CD4-positive, alpha-beta T cell treated with Interleukin-4 for 1 hour (primary cell): Measurements from ENCODE around the gene ASXL3.

ENCODE experiments used
- DNase-seq, 2 donors: peaks; one replicate each; pipeline ENCODE4 v3.0.0-alpha.2; 2020 to 2022

Gene ASXL3

DNA sequence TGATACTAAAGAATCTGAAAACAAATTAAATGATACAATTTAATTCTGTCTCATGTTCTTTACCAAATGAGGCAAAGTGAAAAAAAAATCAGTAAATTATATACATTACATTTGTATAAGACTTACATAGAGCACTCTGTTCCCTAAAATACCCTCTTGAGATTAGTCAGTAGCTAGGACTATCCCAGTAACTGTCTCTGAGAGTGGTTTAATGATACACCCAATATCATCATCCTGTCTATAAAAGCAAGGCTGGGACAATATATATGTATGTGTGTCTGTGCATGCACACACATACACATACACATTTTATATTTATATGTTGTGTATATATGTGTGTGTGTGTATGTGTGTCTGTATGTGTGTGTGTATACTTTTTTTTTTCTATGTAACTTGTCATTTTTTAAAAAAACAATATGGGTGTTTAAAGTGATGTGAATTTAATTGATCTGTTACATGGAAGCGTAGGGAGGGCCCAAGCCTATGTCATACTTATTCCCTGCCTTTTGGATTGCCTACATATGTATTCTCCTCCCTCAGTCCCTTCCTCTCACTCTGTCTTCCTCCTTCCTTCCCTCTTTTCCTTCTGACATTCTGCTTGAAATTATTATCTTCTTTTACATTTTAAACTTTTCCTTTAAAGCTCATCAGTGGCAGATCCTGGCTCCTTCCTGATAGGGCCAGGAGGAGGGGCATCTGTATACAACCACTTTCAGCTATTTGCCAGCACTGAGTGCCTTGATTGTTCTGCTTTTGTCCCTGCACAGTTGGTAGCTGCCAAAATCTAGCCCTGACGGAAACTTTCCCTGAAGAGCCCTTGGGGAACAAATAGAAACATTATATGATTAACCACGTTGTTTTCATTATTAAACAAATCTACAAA lies 6.8 kb downstream of the ASXL3 start:
- no peak for DNase-seq

DNA sequence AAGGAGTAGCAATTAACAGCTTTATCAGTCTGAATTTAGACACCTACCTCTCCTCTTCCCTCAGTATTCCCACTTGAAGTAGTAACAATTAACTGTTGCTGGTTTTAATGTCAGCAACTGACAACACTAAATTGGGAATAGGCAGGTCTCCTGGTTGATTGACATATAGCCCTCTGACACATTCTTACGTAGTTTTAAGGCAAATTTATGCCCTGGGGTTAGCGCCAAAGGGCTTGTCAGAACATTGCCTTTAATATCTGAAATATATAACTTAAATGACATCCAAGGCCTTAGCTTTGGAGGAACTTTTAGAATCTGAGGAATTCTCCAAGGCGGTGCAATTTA lies 7.4 kb downstream of the ASXL3 start:
- no peak for DNase-seq

DNA sequence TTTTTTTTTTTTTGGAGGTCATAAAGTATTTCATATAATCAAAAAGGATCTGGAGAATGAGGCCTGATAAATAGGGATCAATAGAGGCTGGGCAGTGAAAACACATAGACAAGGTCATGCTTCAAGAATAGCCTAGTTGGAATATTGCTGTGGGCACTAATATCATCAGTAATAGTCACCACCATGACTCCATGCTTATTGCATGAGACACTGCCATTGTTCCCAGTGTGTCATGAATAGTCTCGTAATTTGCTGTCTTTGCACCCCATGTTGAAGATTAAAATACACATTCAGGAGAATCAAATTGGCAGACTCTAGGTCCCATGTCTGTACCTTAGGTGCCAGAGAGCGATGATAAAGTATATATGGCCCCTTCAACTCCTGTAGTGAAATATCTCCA lies 10.3 kb downstream of the ASXL3 start:
- no peak for DNase-seq

DNA sequence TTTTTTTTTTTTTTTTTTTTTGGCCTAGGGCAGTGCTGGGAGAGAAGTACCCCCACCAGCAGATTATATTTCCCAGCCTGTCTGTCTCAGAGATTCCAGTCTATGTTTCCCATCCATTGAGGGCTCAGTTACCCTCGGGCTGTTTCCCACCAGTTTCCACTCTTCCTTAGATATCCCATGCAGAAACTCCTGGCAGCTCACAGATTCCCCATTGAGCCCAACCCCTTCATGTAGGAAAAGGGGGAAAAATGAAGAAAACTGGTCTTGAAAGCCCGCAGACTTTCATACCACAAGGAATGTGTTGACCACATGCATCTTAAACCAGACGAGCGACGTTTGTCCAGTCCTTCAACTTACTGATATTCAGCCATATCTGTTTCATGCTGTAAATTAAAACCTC lies 15.2 kb downstream of the ASXL3 start:
- DNase-seq = no peak

DNA sequence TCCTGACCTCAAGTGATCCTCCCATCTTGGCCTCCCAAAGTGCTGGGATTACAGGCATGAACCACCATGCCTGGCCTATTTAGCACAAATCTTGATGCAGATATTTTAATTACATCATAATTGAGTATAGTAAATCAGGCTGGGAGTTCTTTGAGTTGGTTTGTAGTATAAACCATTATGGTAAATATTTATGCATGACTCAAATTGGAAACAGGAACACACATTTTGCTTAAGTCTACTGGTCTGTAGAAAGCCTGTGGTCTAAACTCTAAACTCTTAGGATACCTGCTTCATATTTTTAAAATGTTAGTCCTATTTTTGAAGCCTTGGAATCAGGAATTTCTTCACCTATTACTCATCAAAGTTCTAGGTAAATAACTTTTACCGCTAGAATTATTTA lies 16.8 kb downstream of the ASXL3 start:
- no peak for DNase-seq

DNA sequence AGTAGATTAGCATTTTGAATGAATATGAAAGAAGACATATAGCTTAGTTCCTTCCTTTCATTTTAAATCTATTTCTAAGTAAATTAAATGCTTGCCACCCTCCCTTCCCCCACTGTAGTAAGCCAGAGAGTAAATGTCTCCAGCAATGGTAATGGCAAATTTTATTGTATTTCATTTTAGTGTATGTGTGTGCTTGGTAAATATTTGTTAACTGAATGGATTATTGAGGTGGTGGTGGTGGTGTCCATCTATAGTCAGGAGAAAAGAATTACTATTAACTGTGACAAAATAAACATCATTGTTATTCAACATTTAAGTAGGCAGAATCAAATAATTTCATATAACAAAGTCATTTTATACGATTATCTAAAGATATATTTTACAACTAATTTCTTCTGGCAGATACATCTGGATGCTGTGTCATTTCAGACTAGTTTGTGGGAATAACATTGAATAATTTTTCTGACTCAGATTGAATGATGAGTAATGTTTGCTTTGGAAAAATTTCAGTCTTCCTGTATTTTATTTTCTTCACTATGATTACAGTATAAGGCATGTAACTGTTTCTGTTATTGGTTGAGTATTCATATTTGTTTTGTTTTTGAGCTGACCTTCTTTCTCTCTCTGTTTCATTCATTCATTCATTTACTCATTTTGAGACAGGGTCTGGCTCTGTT lies 18.3 kb downstream of the ASXL3 start:
- no peak for DNase-seq

DNA sequence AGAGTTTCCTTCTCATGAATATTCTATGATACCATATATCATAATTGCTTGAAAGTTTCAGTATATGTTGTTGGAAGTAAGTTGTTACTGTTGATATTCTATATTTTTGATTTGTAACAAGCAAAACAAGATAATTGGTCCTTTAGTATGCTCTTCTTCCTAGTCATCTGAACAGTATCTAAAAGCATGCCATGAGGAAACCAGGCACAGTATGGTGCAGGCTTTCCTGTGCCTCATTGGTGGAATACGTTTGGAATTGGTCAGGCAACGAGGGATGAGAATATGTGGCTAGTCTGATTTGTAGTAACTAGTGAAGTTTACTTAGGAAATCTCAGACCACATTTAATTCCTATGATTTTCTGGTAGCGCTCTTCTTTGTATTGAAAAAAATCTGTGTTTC lies 22.8 kb downstream of the ASXL3 start:
- DNase-seq = no peak

DNA sequence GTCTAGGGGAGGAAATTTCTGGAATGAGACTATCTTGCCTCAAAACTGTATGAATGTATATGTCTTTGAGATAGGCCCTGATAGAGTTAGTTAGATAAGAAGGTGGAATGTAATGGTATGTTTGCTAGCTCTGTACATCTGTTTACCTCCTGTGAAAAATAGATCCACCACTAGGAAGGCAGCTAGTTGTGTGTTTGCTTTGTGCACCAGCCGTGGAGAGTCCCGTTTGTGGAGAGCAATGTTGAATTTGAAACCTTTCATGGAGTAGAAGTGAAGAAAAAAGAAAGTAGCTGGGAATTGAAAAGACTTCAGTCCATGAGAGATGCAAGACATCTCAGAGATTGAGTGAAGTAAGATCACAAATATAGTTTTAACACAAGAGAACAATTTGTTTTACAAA lies 25.4 kb downstream of the ASXL3 start:
- no peak for DNase-seq

DNA sequence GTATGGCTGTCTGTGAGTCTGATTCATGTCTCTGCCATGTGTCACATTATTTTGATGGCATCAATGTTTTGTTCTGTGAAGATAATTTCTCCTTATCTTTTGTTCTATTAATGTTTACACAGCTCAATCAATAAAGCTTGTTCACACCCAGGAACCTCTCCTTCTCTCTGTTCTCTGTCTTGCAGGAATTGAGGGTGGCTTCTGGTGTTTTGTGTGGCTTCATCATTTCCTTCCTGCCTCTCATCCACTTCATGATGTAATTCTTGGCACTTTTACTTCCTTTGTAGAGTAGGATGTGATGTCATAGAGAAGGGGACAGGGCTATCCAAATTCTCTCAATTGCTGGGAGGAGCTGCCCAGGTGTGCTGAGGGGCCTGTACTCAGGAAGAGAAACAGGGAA lies 27.2 kb downstream of the ASXL3 start:
- DNase-seq = no peak

DNA sequence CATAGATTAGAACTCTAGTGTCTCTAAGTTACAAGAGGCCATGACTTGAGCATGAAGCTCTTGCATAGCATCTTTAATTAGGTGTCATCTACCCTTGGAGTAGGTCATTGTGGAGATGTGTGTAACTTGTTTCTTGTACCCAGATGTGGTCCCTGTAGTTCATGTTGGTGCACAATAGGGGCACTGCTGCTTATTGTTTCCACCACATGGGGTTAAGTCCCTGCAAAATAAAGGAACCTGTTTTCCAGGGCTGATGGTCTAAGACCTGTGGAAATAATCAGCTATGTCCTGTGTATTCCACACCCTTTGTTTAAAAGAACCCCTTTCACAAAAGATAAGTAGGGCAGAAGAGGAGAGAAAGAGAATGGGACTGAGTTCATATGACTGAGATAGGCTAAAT lies 28.6 kb downstream of the ASXL3 start:
- DNase-seq = no peak

DNA sequence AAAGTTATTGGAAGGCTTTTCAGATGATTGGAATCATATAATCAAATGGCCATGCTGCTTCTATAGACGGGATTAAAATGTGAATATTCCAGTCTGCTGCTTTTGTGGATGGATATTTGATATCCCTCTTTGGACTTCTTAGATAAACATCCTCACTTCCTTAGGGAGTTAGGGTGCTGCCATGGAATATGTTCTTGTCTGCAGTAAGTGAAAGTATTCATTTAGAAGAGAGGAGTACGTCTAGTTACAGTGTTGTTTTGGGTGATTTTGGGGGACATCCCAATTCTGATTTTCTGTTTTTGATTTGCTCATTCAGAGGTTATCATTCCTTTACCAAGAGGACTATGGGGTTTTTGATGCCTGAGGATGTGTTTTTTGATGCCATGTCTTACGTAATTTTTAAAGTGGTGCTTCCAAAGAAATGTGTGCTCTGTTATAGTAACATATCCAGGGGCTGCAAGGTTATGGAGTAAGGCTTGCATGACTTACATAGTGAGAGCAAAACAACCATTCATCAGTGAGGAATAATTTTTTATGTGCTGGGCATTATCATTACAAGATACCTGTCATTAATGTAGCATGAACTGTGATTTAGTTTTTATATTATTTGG lies 33.6 kb downstream of the ASXL3 start:
- DNase-seq = no peak

DNA sequence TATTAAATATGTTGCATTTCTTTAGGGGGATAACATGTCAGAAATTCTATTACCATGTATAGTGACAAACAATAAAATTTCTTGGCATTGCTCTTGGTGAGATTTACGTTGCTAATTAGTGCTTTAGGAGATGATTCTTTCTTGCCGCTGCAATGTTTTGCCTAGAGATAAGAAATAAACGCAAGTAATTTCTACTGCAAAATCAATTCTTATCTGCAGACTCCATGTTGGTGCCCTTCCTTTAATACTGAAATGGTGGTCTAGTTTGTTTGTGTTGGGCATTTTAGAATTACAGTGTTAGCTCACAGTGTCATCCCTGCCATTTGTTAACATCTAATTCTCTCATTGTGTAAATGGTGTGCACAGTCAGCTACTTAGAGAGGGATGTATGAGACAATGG lies 34.6 kb downstream of the ASXL3 start:
- no peak for DNase-seq

DNA sequence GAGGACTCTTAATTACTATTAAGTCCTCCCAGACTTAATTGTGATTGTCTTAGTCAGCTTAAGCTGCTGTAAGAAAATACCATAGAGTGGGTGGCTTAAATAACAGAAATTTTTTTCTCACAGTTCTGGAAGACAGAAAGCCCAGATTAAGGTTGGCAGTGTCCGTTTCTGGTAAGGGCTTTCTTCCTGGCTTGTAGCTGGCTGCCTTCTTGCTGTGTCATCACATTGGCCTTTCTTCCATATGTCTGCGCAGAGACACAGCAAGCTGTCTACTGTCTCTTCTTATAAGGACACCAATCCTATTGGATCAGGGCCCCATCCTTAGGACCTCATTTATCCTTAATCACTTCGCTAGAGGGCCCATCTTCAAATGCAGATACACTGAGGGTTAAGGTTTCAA lies 38.5 kb downstream of the ASXL3 start:
- DNase-seq = no peak

DNA sequence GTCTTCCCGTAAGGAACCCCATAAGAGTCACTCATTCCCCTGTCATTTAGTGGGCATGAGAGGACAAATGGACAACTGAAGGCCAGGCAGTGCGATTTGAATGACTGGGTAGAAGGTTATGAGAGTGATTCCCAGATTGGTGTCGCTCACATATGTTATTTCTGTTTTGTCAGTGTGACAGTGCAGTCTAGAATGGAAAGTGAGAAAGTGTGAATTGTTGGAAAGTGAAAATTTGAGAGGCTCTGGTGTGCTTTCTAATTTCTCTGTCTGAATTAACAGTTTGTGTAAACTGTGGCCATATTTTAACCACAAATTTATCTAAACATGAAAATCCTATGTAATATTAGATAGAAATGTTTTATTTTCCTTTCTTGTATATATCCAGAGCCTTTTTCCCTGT lies 49.1 kb downstream of the ASXL3 start:
- no peak for DNase-seq

DNA sequence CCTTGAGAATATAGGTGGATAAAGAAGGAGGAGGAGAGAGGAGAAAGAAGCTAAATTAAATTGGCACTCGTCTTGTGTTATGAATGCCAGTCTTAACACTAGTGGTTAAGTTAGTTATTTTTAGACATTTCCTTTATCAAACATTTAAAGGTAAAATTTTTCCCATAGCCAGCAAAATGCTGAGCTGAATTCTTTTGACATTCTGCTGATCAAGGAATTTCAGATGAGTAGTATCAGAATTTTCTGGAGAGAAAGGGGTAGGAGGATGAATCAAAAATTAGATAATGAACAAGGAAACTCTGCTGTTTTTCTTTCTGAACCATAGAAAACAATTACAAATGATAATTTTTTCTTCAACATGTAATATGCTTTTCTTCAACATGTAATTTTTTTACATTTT lies 52.5 kb downstream of the ASXL3 start:
- no peak for DNase-seq

DNA sequence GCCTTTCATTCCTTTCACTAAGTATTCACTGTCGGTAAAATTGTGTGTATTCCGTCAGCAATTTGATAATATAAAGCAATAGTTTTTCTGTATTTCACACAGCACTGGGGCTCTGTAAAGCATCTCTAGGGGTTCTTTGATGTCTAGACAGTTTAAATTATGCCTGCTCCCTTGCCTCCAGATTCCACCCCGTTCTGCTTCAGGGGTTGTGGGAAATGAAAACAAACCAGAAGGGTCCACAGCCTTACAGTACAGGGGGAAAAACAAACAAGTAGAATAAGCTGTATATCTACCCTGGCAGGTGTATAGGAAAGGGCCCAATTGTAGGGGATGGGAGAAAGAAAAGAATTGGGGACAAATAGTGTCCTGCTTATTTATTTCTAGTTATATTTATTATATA lies 63.1 kb downstream of the ASXL3 start:
- DNase-seq = no peak

DNA sequence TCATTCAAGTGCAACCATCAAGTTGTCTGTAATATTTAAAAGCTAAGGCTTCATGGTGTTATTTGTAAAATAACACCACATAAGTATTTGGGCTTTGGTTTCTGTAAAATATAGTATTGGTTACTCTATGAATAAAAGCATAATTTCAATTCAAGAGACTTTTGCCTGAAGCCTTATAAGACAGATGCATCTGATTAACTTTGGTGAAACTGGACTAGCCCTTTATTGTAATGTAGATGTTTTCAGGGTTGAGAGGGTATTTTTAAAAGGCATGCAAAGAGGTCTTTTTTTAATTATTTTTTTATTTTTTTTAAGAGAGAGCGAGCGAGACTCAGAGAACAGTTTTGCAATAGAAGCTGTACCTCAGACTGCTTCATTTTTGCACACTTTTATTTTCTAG lies 66.5 kb downstream of the ASXL3 start:
- DNase-seq = no peak

DNA sequence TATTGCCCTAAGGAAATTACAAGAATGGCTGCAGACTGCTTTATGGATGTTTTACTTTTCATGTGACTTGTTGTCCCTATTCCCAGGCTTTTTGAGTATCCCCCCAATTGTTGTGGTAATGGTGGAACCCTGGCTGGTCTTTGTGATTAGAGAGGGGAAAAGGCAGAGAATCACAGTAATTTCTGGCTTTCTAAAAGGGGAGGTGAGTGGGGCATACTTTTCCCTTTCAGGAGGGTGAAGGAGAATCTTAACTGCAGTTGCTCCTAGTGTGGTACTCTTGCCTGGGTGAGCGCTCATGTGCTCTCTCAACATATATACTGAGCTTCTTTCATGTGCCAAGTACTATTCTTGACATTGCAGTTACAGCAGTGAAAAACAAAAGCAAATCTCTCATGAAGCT lies 69.3 kb downstream of the ASXL3 start:
- DNase-seq = no peak

DNA sequence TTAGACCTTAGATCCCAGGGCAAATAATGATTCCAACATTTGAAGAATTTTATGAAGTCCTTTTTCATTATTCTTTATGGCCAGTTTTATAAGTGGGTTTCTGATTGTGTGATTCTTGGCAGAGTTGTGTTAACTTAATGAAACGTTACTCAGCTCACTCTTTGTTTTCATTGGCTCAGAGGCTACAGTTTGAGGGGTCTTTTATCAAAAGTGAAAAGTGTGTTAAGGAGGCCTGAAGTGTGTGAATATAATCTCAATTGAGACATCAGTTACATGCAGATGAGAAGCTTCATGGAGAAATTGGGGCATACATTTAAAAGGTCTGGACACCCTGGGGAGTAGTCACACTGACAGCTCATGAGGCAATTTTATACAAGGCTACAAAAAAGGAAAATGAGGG lies 74.6 kb downstream of the ASXL3 start:
- no peak for DNase-seq

DNA sequence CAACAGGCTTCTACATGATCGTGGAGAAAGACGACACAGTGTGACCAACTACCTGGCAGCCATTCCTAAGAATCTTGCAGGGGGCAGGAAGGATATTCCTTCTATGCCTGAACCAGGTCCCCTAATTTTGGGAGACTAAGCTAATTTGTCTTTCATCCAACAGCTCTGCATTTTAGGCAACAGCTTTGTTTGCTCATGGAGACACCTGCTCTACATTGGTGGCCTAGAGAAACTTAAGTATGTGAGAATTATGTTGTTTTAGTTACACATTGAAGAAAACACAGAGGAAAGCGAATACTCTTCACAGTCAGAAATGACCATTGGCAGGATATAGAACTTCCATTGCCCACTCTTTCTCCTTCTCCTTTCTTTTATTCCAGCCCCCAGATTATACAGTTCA lies 75.2 kb downstream of the ASXL3 start:
- DNase-seq = no peak

DNA sequence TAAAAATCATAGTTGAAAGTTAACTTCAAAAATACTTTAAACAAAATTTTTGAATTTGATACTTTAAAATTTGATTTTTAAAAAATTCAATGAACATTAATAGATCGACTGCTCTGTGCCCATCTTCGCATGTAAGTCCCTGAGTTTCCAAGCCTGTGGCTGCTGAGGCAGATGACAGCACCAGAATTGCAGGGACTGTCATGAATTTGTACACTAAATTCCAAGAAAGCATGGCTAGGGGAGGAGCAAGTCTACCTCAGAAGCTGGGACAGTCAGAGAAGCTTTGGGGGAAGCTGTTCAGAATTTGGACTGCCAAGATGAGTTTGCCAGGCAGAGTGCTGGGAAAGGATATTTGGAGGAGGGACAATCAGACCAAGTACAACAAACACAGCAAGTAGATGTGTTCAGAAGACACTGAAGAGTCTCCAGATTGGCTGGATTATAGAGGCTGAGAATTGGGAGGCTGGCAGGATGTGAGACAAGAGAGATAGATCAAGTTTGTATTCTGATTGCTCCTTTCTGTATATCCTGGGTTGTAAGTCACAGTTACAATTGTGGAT lies 79.0 kb downstream of the ASXL3 start:
- DNase-seq = no peak

DNA sequence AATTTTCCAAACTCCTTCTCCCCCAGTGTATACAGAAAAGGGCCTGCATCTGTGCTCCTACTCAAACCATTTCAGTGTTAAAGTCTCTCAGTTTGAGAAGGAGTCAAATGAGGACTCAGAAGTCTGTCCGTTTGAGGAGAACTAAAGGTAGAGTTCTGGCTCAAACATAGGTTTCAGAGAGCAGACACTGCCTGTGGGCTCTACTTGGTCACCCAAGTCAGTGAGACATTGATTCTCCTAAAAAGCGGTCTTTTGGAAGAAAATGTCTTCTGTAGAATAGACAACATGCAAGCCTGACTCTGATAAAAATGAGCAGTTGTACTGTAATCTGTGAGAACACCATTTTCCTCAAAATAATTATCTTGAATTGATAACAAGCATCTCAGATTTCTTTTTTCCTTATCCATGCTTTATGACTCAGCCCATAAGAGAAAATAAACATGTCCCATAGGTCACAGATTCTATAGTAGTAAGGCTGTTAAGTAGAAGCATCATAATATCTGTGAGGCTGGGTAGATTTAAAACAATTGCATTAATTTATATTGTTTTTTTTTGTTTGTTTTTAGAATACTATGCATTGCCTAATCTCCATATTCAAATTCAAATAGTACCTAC lies 82.8 kb downstream of the ASXL3 start:
- DNase-seq = no peak

DNA sequence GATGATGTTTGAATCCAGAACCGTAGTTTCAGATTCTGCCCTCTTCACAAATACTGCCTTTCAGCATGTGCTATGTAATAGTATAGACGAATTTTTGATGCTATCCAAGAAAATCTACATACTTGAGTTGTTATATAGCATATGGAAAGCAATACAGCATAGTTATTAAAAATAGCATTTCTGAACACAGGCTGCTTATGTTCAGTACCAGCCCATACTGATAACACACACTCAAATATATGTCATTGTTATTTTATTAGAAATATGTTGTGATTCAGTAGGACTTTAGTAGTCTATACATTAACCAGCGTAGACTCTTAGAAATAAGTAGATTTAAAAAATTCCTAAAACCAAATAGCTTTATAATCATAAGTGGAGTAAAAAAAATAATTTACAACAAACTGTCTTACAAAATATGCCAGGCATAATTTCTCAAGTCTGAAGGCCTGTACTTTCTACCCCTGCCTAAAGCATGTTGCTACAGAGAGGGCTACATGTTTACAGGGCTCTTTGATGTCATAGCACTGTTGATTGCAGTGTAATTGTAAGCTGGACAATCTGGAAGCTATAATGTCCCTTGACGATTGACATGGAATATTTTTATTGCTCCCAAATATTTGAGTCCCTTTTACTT lies 86.3 kb downstream of the ASXL3 start:
- no peak for DNase-seq
